ENCODE measurements around the gene TEX13D.
"Not testable (repeated sequence)": the region's sequence is repeated elsewhere in the genome, so short reads cannot be mapped to it uniquely, and the experiment has no call there.

TEX13D gene

DNA sequence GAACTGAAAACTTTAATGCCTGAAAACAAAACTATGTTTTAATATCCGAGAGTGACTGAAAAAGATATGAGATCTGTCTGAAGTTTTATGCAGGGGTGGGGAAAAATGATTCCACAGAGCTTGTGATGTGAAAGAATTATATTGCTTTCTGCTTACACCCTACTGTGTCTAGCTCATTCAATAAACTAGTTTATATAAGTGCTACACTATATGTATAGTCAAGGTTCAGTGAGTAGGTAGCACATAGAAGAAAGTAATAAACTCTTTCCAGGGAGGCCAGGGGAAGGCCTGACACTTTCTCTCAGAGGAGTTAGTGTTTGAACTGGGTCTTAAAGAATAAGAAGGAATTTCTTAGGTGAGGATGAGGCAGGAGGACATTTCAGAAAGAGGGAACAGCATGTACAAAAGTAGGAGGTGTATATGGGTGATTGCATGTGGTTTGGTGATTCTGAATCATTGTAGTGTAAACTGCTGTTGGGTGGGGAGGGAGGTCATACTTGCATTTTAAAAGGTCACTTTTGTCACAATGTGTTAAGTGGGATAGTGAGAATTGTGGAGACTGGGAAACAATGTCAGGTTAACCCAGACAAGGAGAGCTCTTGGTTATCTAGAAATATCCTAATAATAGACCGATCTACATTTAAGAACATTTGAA lies 25.1 kb upstream of the TEX13D start:
- Histone ChIP-seq H3K27ac (ENCODE audit: poor library complexity, severe bottlenecking) (no peak overlapping the region), H3K4me3 (ENCODE audit: severe bottlenecking) (no peak overlapping the region), H3K27me3 (ENCODE audit: insufficient read depth, poor library complexity, severe bottlenecking) (no peaks in the 10 kb centered on the region), H3K9me3 (ENCODE audit: severe bottlenecking) (no peaks in the 10 kb centered on the region), H3K36me3 (ENCODE audit: low read depth) (no peaks in the 10 kb centered on the region), H3K4me1 (ENCODE audit: insufficient read depth, poor library complexity, severe bottlenecking) (no peaks in the 10 kb centered on the region)
- TF ChIP-seq, protein P1, sequence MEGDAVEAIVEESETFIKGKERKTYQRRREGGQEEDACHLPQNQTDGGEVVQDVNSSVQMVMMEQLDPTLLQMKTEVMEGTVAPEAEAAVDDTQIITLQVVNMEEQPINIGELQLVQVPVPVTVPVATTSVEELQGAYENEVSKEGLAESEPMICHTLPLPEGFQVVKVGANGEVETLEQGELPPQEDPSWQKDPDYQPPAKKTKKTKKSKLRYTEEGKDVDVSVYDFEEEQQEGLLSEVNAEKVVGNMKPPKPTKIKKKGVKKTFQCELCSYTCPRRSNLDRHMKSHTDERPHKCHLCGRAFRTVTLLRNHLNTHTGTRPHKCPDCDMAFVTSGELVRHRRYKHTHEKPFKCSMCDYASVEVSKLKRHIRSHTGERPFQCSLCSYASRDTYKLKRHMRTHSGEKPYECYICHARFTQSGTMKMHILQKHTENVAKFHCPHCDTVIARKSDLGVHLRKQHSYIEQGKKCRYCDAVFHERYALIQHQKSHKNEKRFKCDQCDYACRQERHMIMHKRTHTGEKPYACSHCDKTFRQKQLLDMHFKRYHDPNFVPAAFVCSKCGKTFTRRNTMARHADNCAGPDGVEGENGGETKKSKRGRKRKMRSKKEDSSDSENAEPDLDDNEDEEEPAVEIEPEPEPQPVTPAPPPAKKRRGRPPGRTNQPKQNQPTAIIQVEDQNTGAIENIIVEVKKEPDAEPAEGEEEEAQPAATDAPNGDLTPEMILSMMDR (IDR thresholded peaks at IDR 0.05; ENCODE audit: poor library complexity, severe bottlenecking) = no peak
- no peak for DNase-seq (ENCODE audit: low spot score)
- no peak for ATAC-seq (ENCODE audit: low read depth)

DNA sequence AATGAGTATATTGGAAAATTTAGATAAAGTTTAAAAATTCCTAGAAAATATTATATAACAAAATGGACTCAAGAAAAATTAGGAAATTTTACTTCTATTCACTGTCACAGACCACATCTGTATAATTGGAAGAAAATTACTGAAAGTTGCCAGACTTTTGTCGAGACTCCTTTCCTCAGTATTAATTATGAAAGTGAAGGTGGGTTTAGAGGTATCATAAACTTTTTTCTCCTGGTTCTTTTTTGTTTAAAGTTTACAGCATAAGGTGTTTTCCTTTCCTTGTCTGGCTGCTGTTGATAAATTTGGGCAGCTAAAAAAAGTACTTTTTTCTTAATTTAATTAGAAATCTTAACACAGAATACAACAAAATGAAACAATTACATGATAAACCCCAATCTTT lies 6.7 kb upstream of the TEX13D start:
- TF ChIP-seq, protein P1 (IDR thresholded peaks at IDR 0.05; ENCODE audit: poor library complexity, severe bottlenecking) = no peak
- Histone ChIP-seq H3K27me3 (ENCODE audit: insufficient read depth, poor library complexity, severe bottlenecking) (no peaks in the 10 kb centered on the region), H3K27ac (ENCODE audit: poor library complexity, severe bottlenecking) (no peak overlapping the region), H3K4me1 (ENCODE audit: insufficient read depth, poor library complexity, severe bottlenecking) (no peaks in the 10 kb centered on the region), H3K9me3 (ENCODE audit: severe bottlenecking) (no peaks in the 10 kb centered on the region), H3K36me3 (ENCODE audit: low read depth) (no peaks in the 10 kb centered on the region), H3K4me3 (ENCODE audit: severe bottlenecking) (no peak overlapping the region)
- ATAC-seq (ENCODE audit: low read depth) (no peak), DNase-seq (ENCODE audit: low spot score) (no peak)

DNA sequence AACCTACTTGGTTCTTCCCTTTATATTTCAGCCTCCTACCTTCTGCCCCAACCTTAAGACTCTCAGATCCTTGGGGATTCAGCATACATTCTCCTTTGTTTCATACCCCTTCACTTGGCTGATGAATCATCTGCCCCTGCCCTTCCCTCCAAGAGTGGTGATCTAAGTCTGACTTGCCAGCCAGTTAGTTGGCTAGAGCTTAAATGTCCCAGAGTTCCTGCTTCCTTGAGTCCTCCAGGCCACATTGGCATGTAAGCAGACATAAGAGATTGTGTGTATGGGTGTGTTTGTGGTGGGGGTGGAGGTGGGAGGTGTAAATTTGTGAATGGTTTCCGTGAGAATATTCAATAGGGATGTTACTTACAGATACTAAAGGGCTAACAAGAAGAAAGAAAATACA lies 3.7 kb upstream of the TEX13D start:
- no peak overlapping the region for H3K4me3 ChIP-seq (ENCODE audit: severe bottlenecking)
- ATAC-seq (ENCODE audit: low read depth) (peak; percentile 45; the same call in 2 of the 3 replicates), DNase-seq (ENCODE audit: low spot score) (no peak)
- no peak overlapping the region for H3K27ac ChIP-seq (ENCODE audit: poor library complexity, severe bottlenecking)
- no peaks in the 10 kb centered on the region for H3K27me3 ChIP-seq (ENCODE audit: insufficient read depth, poor library complexity, severe bottlenecking)
- H3K4me1 ChIP-seq (ENCODE audit: insufficient read depth, poor library complexity, severe bottlenecking) = no peaks in the 10 kb centered on the region
- H3K9me3 ChIP-seq (ENCODE audit: severe bottlenecking) = no peaks in the 10 kb centered on the region
- no peaks in the 10 kb centered on the region for H3K36me3 ChIP-seq (ENCODE audit: low read depth)
- TF ChIP-seq, protein P1 (IDR thresholded peaks at IDR 0.05; ENCODE audit: poor library complexity, severe bottlenecking) = no peak

DNA sequence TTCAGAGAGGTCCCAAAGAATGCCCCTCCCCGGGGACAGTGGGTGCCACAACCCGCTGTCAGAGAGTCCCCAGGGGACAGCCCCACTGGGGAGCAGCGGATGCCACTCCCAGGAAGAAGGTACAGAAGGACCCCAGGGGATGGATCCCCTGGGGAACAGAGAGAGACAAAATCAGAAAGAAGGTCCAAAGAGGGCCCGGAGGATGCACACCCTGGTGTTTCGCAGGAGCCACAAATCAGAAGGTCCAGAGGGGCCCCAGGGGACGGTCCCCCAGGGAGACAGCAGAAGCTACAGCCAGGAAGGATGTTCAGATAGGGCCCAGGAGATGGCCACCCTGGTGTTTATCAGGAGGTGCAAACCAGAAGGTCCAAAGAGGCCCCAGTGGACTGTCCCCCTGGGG lies 1.4 kb downstream of the TEX13D start:
- no peak for DNase-seq (ENCODE audit: low spot score)
- H3K4me1 ChIP-seq (ENCODE audit: insufficient read depth, poor library complexity, severe bottlenecking) = no peaks in the 10 kb centered on the region
- TF ChIP-seq, protein P1 (IDR thresholded peaks at IDR 0.05; ENCODE audit: poor library complexity, severe bottlenecking) = no peak
- no peaks in the 10 kb centered on the region for H3K27me3 ChIP-seq (ENCODE audit: insufficient read depth, poor library complexity, severe bottlenecking)
- H3K4me3 ChIP-seq (ENCODE audit: severe bottlenecking) = no peak overlapping the region
- no peaks in the 10 kb centered on the region for H3K36me3 ChIP-seq (ENCODE audit: low read depth)
- ATAC-seq (ENCODE audit: low read depth) = no peak
- no peaks in the 10 kb centered on the region for H3K9me3 ChIP-seq (ENCODE audit: severe bottlenecking)
- H3K27ac ChIP-seq (ENCODE audit: poor library complexity, severe bottlenecking) = no peak overlapping the region

DNA sequence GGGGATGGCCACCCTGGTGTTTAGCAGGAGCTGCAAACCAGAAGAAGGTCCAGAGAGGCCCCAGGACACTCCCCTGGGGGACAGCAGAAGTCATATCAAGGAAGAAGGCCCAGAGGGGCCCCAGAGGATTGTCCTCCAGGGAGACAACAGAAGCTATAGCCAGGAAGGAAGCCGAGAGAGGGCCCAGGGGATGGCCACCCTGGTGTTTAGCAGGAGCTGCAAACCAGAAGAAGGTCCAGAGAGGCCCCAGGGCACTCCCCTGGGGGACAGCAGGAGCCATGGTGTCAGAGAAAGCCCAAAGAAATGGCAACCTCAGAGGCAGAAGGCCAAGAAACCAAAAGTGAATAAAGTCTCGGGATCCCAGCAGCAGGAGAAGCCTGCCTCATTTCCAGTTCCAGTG lies 2.1 kb downstream of the TEX13D start:
- not testable (repeated sequence) for H3K9me3 ChIP-seq (ENCODE audit: severe bottlenecking); H3K27ac ChIP-seq (ENCODE audit: poor library complexity, severe bottlenecking); H3K4me1 ChIP-seq (ENCODE audit: insufficient read depth, poor library complexity, severe bottlenecking); ATAC-seq (ENCODE audit: low read depth); H3K27me3 ChIP-seq (ENCODE audit: insufficient read depth, poor library complexity, severe bottlenecking); DNase-seq (ENCODE audit: low spot score); H3K4me3 ChIP-seq (ENCODE audit: severe bottlenecking); H3K36me3 ChIP-seq (ENCODE audit: low read depth)

Data from RWPE2 (cell line).